ENCODE results near the gene RNASE9.
"Not testable (repeated sequence)": the region's sequence is repeated elsewhere in the genome, so short reads cannot be mapped to it uniquely, and the experiment has no call there.

- TF ChIP-seq POU2F2 (IDR thresholded peaks at IDR 0.05; ENCODE audit: low read depth, low read length); POLR2AphosphoS5 (IDR thresholded peaks at IDR 0.05; ENCODE audit: low read depth, low read length); POLR2A (IDR thresholded peaks at IDR 0.05; ENCODE audit: low read depth, low read length); TAF1 (IDR thresholded peaks at IDR 0.05; ENCODE audit: low read depth, low read length); SPI1 (IDR thresholded peaks at IDR 0.05; ENCODE audit: low read depth, low read length); PAX5 (IDR thresholded peaks at IDR 0.05; ENCODE audit: insufficient read depth, low read length, severe bottlenecking): not testable (repeated sequence)
Observed at GRCh38 chr14:20595726-20596125, 34.9 kb upstream of the RNASE9 start.

All from GM12891 (cell line).